NCI-H69 (cell line): ENCODE results near the gene TNFSF12.

Source experiments
- DNase-seq: peaks from one replicate; lab custom pipeline; 2025; lab: John Stamatoyannopoulos, UW

The TNFSF12 gene

GRCh38 chr17:7544911-7545310 lies 3.9 kb upstream of the TNFSF12 start:
- DNase-seq: no peak

- no peak for DNase-seq
Observed at GRCh38 chr17:7549401-7550055, 670 bp downstream of the TNFSF12 start.

GRCh38 chr17:7550344-7550743 lies 1.5 kb downstream of the TNFSF12 start:
- no peak for DNase-seq

DNA sequence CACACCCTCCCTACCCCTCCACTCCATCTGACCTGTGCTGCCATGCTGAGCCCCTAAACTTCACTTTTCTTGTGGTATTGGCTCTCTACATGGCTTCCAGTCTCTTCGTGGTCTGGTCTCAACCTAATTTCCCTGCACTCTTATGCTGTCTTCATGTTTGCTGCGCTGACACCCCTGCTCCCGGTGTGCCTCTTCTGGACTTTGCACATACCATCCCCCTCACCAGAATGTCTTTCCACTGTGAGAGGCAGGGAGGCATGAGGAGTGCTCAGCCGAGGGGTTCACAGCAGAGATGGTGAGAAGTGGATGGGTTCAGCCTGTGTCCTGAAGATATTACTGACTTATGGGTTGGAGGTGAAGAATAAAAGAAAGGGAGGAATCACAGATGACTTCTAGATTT lies 2.5 kb downstream of the TNFSF12 start:
- no peak for DNase-seq

GRCh38 chr17:7552621-7553051 lies 3.8 kb downstream of the TNFSF12 start:
- DNase-seq: no peak

DNA sequence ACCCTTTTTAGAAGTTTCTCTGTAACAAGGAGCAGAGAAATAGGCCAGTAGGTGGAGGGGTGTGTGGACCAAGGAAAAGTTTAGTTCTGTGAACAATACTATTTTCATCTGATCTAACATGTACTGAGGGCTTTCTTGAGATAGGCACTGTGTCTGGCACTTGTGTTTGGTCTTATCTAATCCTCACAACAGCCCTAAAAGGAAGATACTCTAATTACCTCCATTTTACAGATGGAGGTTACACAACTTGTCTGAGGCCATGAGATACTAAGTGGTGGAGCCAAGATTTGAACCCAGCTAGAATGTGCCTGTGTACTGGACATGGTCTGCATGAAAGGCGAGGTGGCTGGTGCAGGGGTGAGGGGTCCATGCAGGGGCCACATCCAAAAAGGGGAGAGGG lies 4.5 kb downstream of the TNFSF12 start:
- no peak for DNase-seq

- DNase-seq: no peak
Observed at GRCh38 chr17:7555320-7555948, 6.6 kb downstream of the TNFSF12 start.

DNA sequence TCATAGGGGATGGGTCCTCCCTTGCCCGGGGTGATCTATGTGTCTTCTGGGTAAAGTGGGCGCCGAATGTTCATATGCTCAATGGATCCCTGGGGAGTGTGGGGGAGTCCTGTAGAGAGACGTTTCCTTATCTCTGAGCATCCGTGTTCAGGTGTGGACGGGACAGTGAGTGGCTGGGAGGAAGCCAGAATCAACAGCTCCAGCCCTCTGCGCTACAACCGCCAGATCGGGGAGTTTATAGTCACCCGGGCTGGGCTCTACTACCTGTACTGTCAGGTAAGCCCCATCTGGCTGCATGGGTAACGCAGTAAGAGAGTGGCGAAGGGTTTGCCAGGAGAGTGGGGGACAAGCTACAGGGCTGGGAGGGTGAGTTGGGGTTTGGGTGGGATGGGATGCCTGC lies 7.8 kb downstream of the TNFSF12 start:
- DNase-seq: no peak

GRCh38 chr17:7557147-7557764 lies 8.4 kb downstream of the TNFSF12 start:
- DNase-seq: no peak

- DNase-seq: peak; percentile 73
Observed at GRCh38 chr17:7557775-7558543, 9.1 kb downstream of the TNFSF12 start.

DNA sequence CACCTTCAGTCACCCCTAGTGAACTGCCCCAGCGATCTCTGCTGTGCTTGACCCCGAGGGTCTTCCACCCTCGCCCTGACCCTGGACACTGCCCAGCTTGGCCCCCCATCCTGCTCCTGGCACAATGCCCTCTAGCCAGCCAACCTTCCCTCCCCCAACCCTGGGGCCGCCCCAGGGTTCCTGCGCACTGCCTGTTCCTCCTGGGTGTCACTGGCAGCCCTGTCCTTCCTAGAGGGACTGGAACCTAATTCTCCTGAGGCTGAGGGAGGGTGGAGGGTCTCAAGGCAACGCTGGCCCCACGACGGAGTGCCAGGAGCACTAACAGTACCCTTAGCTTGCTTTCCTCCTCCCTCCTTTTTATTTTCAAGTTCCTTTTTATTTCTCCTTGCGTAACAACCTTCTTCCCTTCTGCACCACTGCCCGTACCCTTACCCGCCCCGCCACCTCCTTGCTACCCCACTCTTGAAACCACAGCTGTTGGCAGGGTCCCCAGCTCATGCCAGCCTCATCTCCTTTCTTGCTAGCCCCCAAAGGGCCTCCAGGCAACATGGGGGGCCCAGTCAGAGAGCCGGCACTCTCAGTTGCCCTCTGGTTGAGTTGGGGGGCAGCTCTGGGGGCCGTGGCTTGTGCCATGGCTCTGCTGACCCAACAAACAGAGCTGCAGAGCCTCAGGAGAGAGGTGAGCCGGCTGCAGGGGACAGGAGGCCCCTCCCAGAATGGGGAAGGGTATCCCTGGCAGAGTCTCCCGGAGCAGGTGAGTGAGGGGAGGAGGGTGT lies 9.9 kb downstream of the TNFSF12 start, which contains the start of gene TNFSF13:
TNFSF13 (plus strand) TSS at position 207 of the 776 bp plus-strand sequence; CDS start at position 497, 290 bp downstream.
- DNase-seq: peak; percentile 26

- DNase-seq: peak; percentile 35
Observed at GRCh38 chr17:7559320-7560171, 10.7 kb downstream of the TNFSF12 start.

- peak; percentile 76 for DNase-seq
Observed at GRCh38 chr17:7560172-7561027, 11.5 kb downstream of the TNFSF12 start.

GRCh38 chr17:7561028-7561575 lies 12.2 kb downstream of the TNFSF12 start:
- peak; percentile 88 for DNase-seq

GRCh38 chr17:7561589-7562207 lies 12.8 kb downstream of the TNFSF12 start, which contains the start of gene SENP3:
TSS of gene SENP3 (plus strand) at chr17:7561919. CDS start at chr17:7563077, 1,158 bp downstream.
- peak; percentile 91 for DNase-seq

GRCh38 chr17:7562208-7562605 lies 13.3 kb downstream of the TNFSF12 start:
- DNase-seq: no peak

DNA sequence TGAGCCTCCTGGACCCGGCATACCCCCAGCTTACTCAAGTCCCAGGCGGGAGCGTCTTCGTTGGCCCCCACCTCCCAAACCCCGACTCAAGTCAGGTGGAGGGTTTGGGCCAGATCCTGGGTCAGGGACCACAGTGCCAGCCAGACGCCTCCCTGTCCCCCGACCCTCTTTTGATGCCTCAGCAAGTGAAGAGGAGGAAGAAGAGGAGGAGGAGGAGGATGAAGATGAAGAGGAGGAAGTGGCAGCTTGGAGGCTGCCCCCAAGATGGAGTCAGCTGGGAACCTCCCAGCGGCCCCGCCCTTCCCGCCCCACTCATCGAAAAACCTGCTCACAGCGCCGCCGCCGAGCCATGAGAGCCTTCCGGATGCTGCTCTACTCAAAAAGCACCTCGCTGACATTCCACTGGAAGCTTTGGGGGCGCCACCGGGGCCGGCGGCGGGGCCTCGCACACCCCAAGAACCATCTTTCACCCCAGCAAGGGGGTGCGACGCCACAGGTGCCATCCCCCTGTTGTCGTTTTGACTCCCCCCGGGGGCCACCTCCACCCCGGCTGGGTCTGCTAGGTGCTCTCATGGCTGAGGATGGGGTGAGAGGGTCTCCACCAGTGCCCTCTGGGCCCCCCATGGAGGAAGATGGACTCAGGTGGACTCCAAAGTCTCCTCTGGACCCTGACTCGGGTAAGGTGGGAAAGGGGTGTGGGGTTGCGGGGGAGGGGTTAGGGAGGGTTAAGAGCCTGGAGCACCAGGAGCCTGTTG lies 14.4 kb downstream of the TNFSF12 start:
- DNase-seq: no peak

GRCh38 chr17:7569571-7569970 lies 20.7 kb downstream of the TNFSF12 start:
- DNase-seq: no peak
